Vagina (tissue), 2 donors: Measurements from ENCODE around the gene EFNA3. TPM values are rescaled to one million over a fixed set of nuclear protein-coding genes. Genes with fewer than 3 reads are reported as not detected.

Experiments
- DNase-seq, 2 donors: peaks; one replicate each; pipeline ENCODE4 v3.0.0-alpha.2; 2017; ENCODE audit errors: extremely low spot score in 2 of 2
- H3K27ac ChIP-seq: fragments of 200-600 bp; sonication (generic); one replicate; pipeline ENCODE4 v1.5.1; 2019
- H3K27me3 ChIP-seq: fragments of 200-600 bp; sonication (generic); one replicate; pipeline ENCODE4 v1.5.1; 2019
- H3K36me3 ChIP-seq, 2 donors: fragments of 200-600 bp; sonication (generic); one replicate each; pipeline ENCODE4 v1.5.1; 2017 to 2019
- H3K4me1 ChIP-seq: fragments of 200-600 bp; sonication (generic); one replicate; pipeline ENCODE4 v1.5.1; 2019
- H3K4me3 ChIP-seq, 2 donors: fragments of 200-600 bp; sonication (generic); 1 replicate in 1 of 2; 2 replicates in 1 of 2; pipeline ENCODE4 v1.5.1; 2016 to 2019
- H3K9me3 ChIP-seq: fragments of 200-600 bp; sonication (generic); one replicate; pipeline ENCODE4 v1.5.1; 2019
- POLR2A ChIP-seq, 2 donors: fragments of 450-650 bp; IDR thresholded peaks; one replicate each; pipeline ENCODE4 v1.6.1; 2017; ENCODE audit warnings: antibody characterized with exemption in 2 of 2, mild to moderate bottlenecking in 2 of 2, moderate library complexity in 2 of 2
- POLR2AphosphoS5 ChIP-seq, 2 donors: sonication (generic); formaldehyde crosslinking; IDR thresholded peaks; one replicate each; pipeline ENCODE4 v1.9.0; 2017; ENCODE audit warnings: antibody characterized with exemption in 2 of 2, mild to moderate bottlenecking in 2 of 2, low read depth in 1 of 2; ENCODE audit not compliant: insufficient read depth in 1 of 2
- intact Hi-C: fragments of 100-400 bp; cut with DNase I; formaldehyde crosslinking; loops from one replicate; pipeline ENCODE4 v1.15.1; 2023
- total RNA-seq: library from RNA; depleted of rRNA; stranded (reverse); fragments of >200 nt; gene quantifications from one replicate; pipeline ENCODE4 v1.2.3, GENCODE V29; 2016
- TF ChIP-seq, protein P1 (sequence below), 3 experiments: fragments of 450-650 bp in 2 of 3; fragments of 200-600 bp in 1 of 3; sonication (generic) in 1 of 3; IDR thresholded peaks; one replicate each; pipeline ENCODE4 v1.5.1; 2017 to 2019; ENCODE audit warnings: antibody characterized with exemption in 3 of 3, mild to moderate bottlenecking in 2 of 3, moderate library complexity in 2 of 3

Gene EFNA3
- total RNA-seq, 1 donor from 2014 or later: 22.3 TPM

DNA sequence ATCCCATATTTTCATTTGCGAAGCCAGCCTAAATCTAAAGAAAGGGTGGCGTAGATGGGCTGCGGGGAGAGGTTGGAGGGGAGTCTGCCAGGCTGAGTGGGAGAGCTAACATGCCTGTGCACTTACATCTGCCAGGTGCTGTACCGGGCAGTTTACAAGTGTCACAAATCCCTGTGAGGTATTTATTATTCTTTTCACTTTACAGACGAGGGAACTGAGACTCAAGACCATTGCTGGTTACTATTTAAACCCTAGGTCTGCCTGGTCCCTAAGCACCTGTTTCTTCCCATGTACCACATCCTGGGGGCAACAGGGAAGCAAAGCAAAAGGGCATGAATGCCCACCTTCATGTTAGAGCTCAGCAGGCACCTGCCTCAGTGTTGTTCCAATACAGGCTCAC is 29.7 kb downstream of the EFNA3 start:
- Histone ChIP-seq H3K27me3 (no peaks in the 10 kb centered on the region), H3K4me1 (no peaks in the 10 kb centered on the region), H3K27ac (no peak overlapping the region), H3K9me3 (no peaks in the 10 kb centered on the region), H3K4me3 (no peak overlapping the region), H3K36me3 (no peaks in the 10 kb centered on the region)
- TF ChIP-seq POLR2A (IDR thresholded peaks at IDR 0.05) (no peak), POLR2AphosphoS5 (IDR thresholded peaks at IDR 0.05; ENCODE audit: insufficient read depth in 1 of 2, low read depth in 1 of 2) (no peak)
- TF ChIP-seq, protein P1, sequence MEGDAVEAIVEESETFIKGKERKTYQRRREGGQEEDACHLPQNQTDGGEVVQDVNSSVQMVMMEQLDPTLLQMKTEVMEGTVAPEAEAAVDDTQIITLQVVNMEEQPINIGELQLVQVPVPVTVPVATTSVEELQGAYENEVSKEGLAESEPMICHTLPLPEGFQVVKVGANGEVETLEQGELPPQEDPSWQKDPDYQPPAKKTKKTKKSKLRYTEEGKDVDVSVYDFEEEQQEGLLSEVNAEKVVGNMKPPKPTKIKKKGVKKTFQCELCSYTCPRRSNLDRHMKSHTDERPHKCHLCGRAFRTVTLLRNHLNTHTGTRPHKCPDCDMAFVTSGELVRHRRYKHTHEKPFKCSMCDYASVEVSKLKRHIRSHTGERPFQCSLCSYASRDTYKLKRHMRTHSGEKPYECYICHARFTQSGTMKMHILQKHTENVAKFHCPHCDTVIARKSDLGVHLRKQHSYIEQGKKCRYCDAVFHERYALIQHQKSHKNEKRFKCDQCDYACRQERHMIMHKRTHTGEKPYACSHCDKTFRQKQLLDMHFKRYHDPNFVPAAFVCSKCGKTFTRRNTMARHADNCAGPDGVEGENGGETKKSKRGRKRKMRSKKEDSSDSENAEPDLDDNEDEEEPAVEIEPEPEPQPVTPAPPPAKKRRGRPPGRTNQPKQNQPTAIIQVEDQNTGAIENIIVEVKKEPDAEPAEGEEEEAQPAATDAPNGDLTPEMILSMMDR (IDR thresholded peaks at IDR 0.05): no peak
- intact Hi-C loops: no loop called here
- no peak for DNase-seq

DNA sequence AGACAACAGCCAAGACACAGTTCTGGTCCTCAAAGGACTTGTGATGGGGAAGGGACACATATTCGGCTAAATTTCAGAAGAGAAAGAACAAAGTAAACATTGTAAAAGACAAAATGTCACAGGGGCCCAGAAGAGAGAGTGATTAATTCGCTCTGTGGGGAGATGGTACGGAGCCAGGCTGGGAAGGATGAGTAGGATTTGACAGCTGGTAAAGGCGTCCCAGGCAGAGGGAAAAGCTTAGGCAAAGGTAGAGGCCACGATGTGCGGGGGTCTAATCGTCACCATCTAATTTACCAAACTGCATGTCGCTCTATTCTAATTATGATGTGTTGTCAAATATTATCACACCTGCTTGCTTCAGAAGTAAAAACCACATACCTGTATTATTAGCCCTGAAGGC is 31.7 kb downstream of the EFNA3 start:
- Histone ChIP-seq H3K4me1 (no peaks in the 10 kb centered on the region), H3K9me3 (no peaks in the 10 kb centered on the region), H3K27me3 (no peaks in the 10 kb centered on the region), H3K4me3 (no peak overlapping the region), H3K27ac (no peak overlapping the region), H3K36me3 (no peaks in the 10 kb centered on the region)
- DNase-seq: no peak
- intact Hi-C loops: no loop called here
- TF ChIP-seq POLR2AphosphoS5 (IDR thresholded peaks at IDR 0.05; ENCODE audit: insufficient read depth in 1 of 2, low read depth in 1 of 2): no peak
- TF ChIP-seq, protein P1 (IDR thresholded peaks at IDR 0.05): no peak

DNA sequence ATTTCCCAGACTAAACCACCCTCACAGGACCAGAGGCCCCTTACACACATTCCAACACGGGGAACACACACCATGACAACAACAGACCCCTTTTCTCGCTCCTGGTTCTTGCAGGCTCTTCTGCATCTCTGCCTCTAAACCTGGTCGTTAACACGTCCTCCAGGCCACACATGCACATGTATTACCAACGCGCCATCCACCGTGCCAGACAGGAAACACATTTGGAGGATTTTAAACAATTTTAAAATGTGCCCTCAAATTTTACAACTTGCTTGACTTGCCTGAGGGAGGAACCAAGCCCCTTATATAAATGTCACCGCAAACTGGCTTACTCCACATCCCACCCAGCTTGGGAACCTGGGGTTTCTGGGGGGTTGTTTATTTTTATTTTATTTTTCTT is 32.2 kb downstream of the EFNA3 start:
- Histone ChIP-seq H3K4me1 (no peaks in the 10 kb centered on the region), H3K27me3 (no peaks in the 10 kb centered on the region), H3K4me3 (no peak overlapping the region), H3K36me3 (no peaks in the 10 kb centered on the region), H3K27ac (no peak overlapping the region), H3K9me3 (no peaks in the 10 kb centered on the region)
- intact Hi-C loops: no loop called here
- DNase-seq: no peak
- TF ChIP-seq, protein P1 (IDR thresholded peaks at IDR 0.05): no peak
- no peak for TF ChIP-seq POLR2AphosphoS5 (IDR thresholded peaks at IDR 0.05; ENCODE audit: insufficient read depth in 1 of 2, low read depth in 1 of 2)
- TF ChIP-seq POLR2A (IDR thresholded peaks at IDR 0.05): no peak

DNA sequence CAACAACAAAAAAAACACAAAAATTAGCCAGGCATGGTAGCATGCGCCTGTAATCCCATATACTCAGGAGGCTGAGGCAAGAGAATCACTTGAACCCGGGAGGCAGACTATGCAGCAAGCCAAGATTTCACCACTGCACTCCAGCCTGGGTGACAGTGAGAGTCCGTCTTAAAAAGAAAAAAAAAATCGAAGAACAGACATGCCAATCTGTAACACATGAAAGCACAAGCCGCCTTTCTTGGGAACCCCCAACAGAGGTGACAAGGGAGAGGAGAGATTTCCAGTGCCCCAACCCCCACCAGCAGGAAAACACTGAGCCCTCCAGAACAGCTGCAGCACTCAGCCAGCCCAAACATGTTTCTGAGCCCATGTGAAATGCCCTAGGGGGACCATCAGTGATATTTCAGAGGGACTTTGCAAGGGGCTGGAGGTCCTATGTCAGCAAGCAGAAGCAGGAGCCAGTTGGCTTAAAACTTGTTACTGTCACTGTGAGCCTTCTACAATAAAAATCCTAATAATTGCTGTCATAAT is 34.9 kb downstream of the EFNA3 start:
- Histone ChIP-seq H3K27ac (no peak overlapping the region), H3K36me3 (no peaks in the 10 kb centered on the region), H3K9me3 (no peaks in the 10 kb centered on the region), H3K27me3 (no peaks in the 10 kb centered on the region), H3K4me1 (no peaks in the 10 kb centered on the region), H3K4me3 (no peak overlapping the region)
- intact Hi-C loops: no loop called here
- no peak for TF ChIP-seq POLR2A (IDR thresholded peaks at IDR 0.05)
- no peak for DNase-seq

DNA sequence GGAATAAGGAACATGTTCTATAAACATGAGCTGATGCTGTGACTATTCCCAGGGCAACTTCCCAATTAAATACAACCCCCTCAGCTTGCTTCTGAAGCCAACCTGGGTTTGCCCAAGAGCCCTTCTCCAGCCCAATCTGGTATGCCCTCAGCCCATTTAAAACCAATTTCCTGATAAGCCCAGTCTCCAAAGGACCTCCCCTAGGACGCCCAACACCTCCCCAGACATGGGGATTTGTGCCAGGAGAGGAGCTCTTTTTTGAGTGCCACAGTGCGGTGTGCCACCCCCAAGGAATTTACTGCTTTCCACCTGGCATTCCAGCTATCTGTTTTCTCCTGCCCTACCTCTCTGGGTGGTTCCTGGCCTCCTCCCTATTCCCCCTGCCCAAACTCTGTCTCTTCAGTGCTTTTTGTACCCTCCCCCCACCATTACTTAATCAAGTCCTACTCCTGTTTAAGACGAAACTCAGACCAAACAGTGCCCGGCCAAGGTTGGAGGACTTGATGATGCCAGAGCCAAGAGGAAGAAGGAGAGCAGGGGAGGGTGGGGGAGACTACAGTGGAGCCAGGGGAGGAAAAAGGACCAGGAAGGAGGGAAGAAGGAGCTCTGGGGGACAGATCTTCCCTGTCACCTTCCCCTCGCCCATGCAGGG is 37.6 kb downstream of the EFNA3 start:
- intact Hi-C loops: no loop called here
- Histone ChIP-seq H3K4me1 (no peaks in the 10 kb centered on the region), H3K9me3 (no peaks in the 10 kb centered on the region), H3K4me3 (no peak overlapping the region), H3K27me3 (no peaks in the 10 kb centered on the region), H3K36me3 (no peaks in the 10 kb centered on the region), H3K27ac (no peak overlapping the region)
- TF ChIP-seq POLR2AphosphoS5 (IDR thresholded peaks at IDR 0.05; ENCODE audit: insufficient read depth in 1 of 2, low read depth in 1 of 2) (no peak), POLR2A (IDR thresholded peaks at IDR 0.05) (no peak)
- TF ChIP-seq, protein P1 (IDR thresholded peaks at IDR 0.05): no peak
- no peak for DNase-seq
